GM21576 (cell line): ENCODE results near the gene ANTKMT.
"Not testable (repeated sequence)": the region's sequence is repeated elsewhere in the genome, so short reads cannot be mapped to it uniquely, and the experiment has no call there.

Experiments used
- ATAC-seq: cut with Tn5 transposase; IDR thresholded peaks from one replicate; pipeline ENCODE4 v1.9.1; 2021; ENCODE audit warnings: mild to moderate bottlenecking, moderate library complexity; ENCODE audit not compliant: unreplicated experiment

Gene ANTKMT

DNA sequence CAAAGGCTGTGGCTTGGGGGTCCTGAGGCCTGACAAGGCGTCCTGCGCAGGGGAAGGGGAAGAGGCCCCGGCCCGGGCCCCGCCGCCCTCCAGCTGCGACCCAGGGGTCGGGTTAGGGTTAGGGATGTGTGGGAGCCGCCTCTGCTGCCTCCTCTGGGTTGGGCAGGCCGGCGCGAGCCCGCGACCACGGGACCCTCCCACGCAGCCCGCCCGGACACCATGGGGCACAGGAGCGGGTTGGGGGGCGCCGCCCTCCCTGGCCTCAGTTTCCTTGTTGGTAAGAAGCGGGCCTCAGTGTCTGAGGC is 19.5 kb downstream of the ANTKMT start:
- no peak for ATAC-seq

DNA sequence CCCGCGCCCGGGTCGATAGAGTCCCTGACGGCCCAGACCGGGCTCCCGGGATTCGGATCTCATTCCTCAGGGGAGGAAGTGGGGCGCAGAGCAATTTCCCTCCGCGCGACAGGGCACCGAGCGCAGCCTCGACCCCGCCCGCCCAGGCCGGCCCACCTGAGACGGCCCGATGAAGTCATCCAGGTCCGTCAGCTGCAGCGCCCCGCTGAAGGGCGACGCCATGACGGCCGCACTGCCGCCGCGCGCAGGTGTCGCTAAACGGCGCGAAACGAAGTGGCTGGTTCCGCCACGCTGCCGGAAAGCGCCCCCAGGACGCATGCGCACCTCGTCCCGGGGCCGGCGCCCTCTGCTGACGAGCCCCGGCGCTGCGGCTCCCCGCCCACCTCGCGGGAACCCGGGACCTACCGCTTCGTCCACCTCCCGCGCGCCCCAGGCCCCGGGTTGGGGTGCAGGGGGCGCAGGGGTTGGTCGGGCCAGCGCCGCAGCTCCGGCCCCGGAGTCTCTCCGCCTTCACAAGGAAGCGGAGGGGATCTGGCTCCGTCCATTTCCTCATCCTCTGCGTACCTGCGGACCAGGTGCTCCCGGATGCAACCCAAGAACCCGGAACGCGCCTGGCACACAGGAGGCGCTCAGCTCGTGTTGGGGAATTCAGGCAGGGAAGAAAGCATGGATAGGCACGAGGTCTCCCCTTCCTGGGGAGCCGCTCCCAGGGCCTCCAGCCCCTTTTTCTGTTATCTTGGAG is 20.0 kb downstream of the ANTKMT start, which contains the start of gene CIAO3:
Gene CIAO3 (minus strand): TSS at position 234 of the 742 bp plus-strand sequence. CDS start 12 bp downstream, at position 222.
- ATAC-seq: peak; percentile 63

DNA sequence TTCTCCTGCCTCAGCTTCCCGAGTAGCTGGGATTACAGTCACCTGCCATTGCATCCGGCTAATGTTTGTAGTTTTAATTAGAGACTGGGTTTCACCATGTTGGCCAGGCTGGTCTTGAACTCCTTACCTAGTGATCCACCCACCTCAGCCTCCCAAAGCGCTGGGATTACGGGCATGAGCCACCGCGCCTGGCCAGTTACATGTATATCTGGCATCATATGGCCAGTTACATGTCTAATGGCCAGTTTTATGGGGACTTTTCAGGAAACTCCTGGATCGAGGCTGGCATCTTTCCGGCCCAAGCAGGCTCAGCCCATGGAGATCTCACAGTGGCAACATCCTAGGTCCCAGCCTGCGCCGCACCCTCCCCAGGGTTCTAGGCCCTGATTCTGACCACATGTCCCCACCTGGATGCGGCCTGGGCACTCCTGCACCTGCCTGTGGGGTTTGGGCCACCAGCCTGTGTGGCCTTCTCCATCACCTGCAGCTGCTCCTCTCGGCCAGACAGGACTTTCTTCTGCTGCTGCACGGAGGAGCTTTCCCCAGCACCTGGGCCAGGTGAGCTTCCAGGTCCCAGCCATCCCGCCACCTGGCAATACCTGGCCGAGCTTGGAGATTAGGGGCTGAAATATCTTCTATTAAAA is 21.2 kb downstream of the ANTKMT start:
- ATAC-seq: no peak

DNA sequence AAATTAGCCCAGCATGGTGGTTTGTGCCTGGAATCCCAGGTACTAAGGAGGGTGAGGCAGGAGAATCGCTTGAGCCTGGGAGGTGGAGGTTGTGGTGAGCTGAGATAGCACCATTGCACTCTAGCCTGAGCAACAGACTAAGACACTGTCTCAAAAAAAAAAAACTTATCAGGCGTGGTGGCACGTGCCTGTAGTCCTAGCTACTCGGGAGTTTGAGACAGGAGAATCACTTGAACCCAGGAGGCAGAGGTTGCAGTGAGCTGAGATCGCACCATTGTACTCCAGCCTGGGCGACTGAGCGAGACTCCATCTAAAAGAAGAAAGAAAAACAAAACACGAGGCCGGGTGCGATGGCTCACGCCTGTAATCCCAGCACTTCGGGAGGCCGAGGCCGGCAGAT is 21.9 kb downstream of the ANTKMT start:
- not testable (repeated sequence) for ATAC-seq

DNA sequence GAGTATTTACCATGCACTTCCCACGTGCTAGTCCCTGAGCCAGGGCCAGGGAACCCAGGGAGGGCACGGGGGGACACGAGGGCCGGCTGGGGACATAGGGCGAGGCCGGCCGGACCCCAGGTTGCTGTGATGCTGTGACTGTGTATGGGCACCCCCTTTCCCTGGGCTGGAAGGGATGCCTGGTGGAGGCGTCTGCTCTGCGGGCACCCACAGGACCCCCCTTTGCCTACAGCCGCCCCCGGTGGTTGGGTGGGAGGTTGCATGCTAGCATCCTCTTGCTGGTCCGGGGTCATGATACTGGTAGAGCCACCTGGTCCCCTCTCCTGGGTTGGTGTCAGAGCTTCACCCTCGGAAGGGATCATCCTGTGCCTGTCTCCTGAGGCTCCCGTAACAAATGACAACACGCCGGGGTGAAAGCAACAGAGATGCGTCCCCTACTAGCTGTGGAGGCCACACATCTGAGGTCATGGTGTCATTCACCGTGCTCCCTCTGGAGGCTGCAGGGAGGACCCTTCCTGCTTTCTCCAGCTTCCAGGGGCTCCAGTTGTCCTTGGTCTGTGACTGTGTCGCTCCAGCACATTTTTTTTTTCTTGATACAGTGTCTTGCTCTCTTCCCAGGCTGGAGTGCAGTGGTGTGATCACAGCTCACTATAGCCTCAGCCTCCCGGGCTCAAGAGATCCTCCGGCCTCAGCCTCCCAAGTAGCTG is 23.0 kb downstream of the ANTKMT start:
- no peak for ATAC-seq

DNA sequence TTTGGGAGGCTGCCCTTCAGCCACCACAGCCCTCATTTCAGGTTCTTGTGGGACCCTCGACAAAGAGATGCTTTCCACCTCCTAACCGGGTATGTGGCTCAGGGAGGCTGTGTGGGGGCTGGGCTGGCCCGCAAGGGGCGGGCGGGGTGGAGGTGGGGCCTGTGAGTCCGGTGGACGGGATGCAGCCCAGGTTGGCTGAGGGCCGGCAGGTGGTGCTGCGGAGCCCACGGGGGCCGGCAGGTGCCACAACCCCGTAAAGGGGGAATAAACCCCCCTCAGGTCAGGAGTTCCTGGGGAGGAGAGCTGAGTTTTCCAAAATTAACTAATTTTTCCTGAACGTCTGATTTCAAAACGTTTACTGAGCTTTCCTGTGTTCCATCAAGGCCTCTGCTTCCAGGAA is 24.8 kb downstream of the ANTKMT start:
- no peak for ATAC-seq

DNA sequence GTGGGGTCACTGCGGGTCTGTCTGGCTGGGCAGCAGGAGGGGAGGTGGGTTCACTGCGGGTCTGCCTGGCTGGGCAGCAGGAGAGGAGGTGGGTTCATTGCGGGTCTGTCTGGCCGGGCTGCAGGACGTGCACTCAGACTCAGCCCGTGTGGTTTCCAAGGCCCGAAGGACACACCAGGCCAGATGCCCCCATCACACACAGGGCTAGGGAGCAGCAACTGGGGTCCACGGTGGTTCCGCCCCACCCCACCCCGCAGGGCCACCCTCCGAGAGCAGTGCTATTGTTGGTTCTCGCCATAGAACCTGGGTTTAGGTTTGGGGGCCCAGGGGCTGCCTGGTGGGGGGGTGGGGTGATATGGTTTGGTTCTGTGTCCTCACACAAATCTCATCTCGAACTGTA is 25.7 kb downstream of the ANTKMT start:
- ATAC-seq: no peak

DNA sequence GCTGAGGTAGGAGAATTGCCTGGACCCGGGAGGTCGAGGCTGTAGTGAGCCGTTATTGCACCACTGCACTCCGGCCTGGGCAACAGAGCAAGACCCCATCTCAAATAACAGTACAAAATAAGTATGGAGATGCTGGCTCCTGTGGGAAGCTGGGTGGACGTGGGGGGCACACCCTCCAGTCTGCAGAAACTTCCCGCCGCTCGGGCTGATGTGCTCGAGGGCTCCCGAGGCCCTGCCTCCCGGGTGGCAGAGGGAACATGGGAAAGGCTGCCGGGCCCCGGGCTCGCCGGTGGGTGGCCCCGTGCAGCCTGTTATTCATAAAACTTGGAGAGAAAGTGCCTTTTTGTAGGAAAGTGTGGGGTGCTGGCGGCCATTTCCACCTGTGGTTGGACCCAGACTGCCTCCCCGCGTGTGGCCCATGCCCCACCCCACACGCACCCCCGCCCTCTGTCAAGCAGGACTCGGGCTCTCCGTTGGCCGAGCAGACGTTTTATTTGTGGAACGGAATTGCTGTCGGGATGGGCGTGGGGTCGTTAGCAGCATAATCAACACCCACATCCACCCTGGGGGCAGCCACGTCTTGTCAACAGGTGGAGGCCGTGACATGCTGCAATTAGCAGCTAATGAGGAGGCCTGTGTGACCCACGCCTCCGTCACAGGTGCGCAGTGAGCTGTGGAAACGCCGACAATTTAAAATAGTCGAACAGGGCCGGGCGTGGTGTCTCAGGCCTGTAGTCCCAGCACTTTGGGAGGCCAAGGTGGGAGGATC is 27.2 kb downstream of the ANTKMT start:
- ATAC-seq: no peak

DNA sequence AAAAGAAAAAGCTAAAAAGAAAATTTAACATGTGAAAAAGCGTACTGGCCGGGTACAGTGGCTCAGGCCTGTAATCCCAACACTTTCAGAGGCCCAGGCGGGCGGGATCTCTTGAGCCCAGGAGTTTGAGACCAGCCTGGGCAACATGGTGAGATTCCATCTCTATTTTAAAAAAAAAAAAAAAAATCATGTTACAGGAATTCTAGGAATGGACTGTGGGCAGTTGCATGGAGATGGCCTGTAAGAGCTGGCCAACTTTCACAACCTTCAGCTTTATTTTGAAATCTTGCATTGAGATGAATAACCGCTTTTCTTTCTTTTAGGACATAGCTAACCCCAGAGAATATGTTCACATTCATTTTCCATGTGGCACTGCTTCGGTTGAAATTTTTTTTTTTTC is 28.1 kb downstream of the ANTKMT start:
- no peak for ATAC-seq

DNA sequence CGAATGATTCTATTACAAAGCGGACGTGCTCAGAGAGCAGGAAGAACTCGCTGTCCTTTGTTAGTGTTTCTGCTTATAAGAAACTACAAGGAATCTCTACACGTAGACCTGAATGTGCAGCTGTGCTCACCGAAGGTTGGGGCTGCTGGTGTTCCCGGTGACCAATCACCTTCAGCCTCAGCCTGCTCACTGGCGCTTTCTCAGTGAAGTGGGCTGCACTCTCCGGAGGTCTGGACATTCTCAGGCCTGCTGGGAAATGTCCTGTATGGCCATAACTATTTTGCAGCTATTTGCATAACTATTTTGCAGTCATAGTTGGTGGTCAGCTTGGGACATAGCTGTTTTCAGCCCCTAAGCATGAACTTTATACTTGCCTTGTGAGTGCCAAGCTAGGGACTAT is 29.5 kb downstream of the ANTKMT start:
- no peak for ATAC-seq

DNA sequence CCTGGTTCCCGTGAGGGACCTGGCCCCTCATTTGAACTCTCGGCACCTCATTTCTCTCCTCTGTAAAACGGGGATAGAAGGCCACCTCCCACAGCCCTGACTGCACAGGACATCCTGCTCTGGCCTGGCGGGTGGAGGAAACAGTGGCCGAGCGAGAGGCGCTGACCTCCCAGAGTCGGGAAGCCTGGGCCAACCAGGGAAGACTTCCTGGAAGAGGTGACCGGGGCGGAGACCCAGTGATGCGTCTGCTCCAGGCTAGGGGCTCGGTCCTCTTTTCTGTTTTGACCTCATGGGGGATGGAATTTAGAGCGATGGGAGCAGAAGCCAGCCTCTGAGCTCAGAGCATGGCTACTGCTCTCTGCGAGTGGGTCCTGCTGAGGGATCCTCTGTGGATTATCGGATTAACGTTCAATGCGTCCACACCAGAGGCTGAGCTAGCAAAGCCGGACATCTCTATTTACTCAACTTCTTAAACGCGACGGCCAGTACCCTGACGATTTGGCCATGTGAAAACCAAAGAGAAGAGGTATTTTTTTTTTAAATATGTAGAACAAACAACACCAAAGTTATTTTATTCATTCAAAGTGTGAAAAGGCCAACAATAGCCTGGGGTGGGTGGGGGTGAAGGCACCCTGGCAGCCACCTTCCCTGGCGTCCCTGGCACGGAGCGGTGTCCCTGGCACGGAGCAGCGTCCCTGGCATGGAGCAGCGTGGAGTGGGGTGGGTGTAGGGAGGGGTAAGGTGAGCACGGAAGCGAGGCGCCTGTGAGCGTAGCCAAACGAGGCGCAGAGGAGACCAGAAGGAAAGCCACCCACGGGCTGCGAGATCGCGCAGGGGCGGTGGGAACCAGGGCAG is 30.4 kb downstream of the ANTKMT start:
- no peak for ATAC-seq

DNA sequence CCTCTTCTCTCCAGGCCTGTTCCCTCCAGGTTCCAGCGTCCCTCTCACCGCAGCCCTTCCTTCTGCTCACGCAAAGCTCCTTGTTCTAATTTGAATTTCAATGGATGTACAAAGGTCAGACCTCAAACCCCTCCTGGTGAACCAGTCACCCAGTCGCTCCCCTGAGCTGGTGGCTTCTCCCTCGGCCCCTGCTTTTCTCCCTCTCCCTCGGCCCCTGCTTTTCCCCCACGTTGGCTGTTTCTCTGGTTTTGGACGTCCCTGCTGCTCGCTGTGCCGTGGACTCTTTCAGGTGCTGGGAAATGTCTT is 31.0 kb downstream of the ANTKMT start:
- ATAC-seq: no peak

DNA sequence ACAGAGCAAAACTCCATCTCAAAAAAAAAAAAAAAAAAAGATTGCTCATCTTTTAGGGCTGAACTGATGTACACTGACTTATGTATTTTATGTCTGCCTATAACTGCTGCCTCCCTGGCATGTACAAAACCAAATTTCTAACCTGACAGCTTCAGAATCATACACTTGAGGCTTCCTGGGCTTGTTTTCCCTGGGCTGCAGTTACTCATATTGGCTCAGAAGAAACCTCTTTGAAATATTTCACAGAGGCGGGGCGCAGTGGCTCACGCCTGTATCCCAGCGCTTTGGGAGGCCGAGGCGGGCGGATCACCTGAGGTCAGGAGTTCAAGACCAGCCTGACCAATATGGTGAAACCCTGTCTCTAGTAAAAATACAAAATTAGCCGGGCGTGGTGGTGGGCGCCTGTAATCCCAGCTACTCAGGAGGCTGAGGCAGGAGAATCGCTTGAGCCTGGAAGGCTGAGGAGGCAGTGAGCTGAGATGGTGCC is 33.2 kb downstream of the ANTKMT start:
- ATAC-seq: not testable (repeated sequence)

DNA sequence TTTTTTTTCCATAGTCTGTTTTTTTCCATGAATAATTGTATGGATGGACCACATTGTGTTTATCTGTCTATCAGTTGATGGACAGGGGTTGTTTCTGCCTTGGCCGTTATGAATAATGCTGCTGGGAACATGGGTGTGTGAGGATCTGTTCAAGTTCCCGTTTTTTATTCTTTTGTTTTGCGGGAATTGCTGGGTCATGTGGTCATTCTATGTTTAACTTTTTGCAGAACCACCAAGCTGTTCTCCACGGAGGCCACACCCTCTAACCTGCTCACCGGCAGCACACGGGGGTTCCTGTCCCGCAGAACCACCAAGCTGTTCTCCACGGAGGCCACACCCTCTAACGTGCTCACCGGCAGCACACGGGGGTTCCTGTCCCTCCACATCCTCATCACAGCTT is 33.7 kb downstream of the ANTKMT start:
- ATAC-seq: no peak

DNA sequence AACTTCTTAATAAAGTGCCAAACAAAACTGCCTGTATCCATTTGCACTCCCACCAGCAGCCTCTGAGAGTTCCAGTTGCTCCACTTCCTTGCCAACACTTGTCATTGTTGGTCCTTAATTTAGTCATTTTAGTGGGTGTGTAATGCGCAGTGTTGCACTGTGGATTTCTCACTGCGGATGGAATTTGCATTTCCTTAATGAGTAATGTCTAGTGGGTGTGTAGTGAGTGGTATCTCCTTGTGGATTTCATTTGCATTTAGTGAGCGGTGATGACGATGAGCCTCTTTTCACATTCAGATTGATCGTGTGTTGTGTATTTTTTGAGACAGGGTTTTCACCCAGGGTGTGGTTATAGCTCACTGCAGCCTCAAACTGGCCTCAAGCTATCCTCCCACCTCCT is 35.5 kb downstream of the ANTKMT start:
- ATAC-seq: no peak

DNA sequence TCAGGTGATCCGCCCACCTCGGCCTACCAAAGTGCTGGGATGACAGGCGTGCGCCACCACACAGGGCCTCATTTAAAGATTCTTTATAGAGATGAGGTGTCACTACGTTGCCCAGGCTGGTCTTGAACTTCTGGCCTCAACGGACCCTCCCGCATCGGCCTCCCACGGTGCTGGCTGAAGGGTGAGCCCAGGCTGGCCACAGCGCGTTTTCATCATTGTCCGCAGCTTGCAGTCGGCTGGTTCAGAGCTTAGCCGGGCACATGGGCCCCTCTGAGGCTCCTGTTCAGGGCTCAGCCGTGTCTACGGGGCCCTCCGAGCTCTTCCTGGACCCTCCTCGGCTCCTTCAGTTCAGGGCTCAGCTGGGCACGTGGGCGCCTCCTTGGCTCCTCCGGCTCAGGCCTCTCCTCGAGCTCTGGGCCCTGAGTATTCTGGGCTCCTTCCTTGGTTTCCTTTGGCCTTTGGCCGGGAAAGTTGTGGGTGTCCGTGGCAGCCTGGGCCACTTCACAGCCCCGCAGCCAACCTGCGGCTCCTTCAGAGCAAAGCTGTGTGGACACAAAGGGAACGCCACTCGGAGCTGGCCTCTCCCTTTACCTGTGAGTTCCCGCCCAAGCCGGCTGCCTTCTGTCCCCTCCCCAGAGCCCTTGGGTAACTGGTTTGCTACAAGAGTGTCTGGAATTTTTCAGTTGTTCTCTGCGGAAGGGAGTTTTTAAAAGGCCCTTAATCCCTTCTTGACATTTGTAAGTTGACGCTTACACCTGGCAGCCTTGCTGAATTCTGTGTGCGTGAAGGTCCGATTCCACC is 38.4 kb downstream of the ANTKMT start:
- ATAC-seq: no peak

DNA sequence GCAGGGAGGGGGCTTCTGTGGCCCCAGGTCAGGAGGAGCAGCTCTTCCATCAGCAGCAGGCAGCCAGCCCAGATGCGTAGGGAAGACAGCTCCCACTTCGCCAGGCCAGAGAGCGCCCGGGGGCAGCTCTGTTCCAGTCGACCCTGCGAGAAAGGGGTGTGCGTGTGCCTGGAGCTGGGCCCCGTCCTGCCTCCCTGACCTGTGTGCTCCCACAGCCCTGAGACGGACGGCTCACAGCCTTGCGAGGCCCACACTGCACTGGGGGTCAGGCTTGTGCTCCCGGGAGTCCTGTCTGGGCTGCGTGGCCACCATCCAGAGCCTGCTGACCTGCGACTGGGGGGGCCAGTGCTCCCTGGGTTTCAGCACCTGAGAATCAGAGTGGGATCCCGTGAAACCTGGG is 39.1 kb downstream of the ANTKMT start:
- no peak for ATAC-seq

DNA sequence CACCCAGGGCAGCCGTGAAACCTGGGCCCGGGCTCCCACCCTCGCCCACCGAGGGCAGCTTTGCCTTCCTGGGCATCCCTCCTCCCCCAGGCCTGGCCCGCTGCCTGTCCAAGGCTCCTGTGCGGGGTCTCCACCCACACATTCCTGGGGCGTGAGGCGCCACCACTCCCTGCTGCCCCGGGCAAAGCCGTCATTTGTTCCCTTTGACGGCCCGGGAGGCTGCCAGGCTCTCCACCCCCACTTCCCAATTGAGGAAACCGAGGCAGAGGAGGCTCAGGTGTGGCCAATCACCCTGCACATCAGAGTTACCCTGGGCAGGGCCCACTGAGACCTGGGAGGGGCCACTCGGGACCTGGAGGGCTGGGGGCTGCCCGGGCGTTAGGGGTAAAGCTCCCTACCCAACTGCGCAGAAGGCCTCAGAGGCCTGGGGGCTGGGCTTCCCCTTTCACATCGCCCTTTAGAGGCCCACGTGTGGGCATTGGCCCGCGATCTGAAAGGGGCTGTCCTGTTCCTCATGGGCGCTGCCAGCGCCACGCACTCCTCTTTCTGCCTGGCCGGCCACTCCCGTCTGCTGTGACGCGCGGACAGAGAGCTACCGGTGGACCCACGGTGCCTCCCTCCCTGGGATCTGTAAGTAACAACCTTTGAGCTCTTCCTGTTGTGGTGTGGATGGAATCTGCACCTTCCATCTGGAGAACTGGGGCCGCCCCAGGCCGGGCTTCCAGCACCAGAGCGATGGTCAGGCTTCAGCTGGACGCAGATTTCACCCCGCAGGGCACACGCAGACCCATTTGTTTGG is 39.8 kb downstream of the ANTKMT start, which contains the start of gene MSLN:
Gene MSLN (plus strand): TSS at position 190 of the 799 bp plus-strand sequence. CDS start 1,947 bp downstream, outside the sequence.
- no peak for ATAC-seq
